Measurements from ENCODE around the gene SHB.

GRCh38 chr9:38011991-38012390 lies 57.0 kb downstream of the SHB start:
- TF ChIP-seq, protein P1, sequence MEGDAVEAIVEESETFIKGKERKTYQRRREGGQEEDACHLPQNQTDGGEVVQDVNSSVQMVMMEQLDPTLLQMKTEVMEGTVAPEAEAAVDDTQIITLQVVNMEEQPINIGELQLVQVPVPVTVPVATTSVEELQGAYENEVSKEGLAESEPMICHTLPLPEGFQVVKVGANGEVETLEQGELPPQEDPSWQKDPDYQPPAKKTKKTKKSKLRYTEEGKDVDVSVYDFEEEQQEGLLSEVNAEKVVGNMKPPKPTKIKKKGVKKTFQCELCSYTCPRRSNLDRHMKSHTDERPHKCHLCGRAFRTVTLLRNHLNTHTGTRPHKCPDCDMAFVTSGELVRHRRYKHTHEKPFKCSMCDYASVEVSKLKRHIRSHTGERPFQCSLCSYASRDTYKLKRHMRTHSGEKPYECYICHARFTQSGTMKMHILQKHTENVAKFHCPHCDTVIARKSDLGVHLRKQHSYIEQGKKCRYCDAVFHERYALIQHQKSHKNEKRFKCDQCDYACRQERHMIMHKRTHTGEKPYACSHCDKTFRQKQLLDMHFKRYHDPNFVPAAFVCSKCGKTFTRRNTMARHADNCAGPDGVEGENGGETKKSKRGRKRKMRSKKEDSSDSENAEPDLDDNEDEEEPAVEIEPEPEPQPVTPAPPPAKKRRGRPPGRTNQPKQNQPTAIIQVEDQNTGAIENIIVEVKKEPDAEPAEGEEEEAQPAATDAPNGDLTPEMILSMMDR (conservative IDR thresholded peaks at IDR 0.05; ENCODE audit: low read length) = no peak
- TF ChIP-seq EZH2phosphoT487 (IDR thresholded peaks at IDR 0.05; ENCODE audit: borderline replicate concordance, low read depth, low read length) = no peak
